HepG2 (cell line): ENCODE results near the gene KSR1. TPM values are rescaled to one million over a fixed set of nuclear protein-coding genes. Genes with fewer than 3 reads are reported as not detected.

Experiments
- BCL6 ChIP-seq: IDR thresholded peaks from 2 replicates; pipeline ENCODE4 v1.6.1; 2016; ENCODE audit warnings: missing genetic modification reagents, missing compliant biosample characterization
- FOXA3 ChIP-seq: IDR thresholded peaks from 2 replicates; pipeline ENCODE4 v1.6.1; 2016; ENCODE audit warnings: missing genetic modification reagents, missing compliant biosample characterization
- FOXP1 ChIP-seq, 2 experiments: fragments of 450-650 bp in 1 of 2; IDR thresholded peaks; 2 replicates each; pipeline ENCODE4 v1.6.1; 2017 to 2018; ENCODE audit warnings: antibody characterized with exemption in 1 of 2
- RAD21 ChIP-seq: fragments of 450-650 bp; formaldehyde crosslinking; IDR thresholded peaks from 2 replicates; pipeline ENCODE4 v1.5.0; 2020; ENCODE audit warnings: mild to moderate bottlenecking
- RARA ChIP-seq: IDR thresholded peaks from 2 replicates; pipeline ENCODE4 v1.6.1; 2016; ENCODE audit warnings: missing genetic modification reagents, missing compliant biosample characterization
- RXRA ChIP-seq: sonication (generic); formaldehyde crosslinking; IDR thresholded peaks from 2 replicates; pipeline ENCODE4 v1.5.1; 2020; ENCODE audit warnings: missing genetic modification reagents
- SAP130 ChIP-seq: IDR thresholded peaks from 2 replicates; pipeline ENCODE4 v1.6.1; 2016; ENCODE audit warnings: low read depth
- SMC3 ChIP-seq: IDR thresholded peaks from 2 replicates; pipeline ENCODE4 v1.6.1; 2011; ENCODE audit warnings: low read length, improper control_type of control experiment
- STAG1 ChIP-seq: sonication (generic); formaldehyde crosslinking; IDR thresholded peaks from 2 replicates; pipeline ENCODE4 v1.4.0; 2020; ENCODE audit warnings: missing genetic modification reagents
- ZFP82 ChIP-seq: sonication (generic); formaldehyde crosslinking; IDR thresholded peaks from 2 replicates; pipeline ENCODE4 v1.5.1; 2020; ENCODE audit warnings: mild to moderate bottlenecking, missing genetic modification reagents, borderline replicate concordance
- ZFP91 ChIP-seq: sonication (generic); formaldehyde crosslinking; IDR thresholded peaks from 2 replicates; pipeline ENCODE4 v1.9.0; 2022; ENCODE audit warnings: missing genetic modification reagents, mild to moderate bottlenecking, borderline replicate concordance
- ZNF138 ChIP-seq: sonication (generic); formaldehyde crosslinking; IDR thresholded peaks from 2 replicates; pipeline ENCODE4 v1.5.0; 2020; ENCODE audit warnings: mild to moderate bottlenecking, low read depth, missing genetic modification reagents
- ZNF563 ChIP-seq: sonication (generic); formaldehyde crosslinking; IDR thresholded peaks from 2 replicates; pipeline ENCODE4 v1.8.0; 2022; ENCODE audit warnings: mild to moderate bottlenecking, moderate library complexity, missing genetic modification reagents
- ZNF687 ChIP-seq: sonication (generic); formaldehyde crosslinking; IDR thresholded peaks from 2 replicates; pipeline ENCODE4 v1.5.1; 2020; ENCODE audit warnings: mild to moderate bottlenecking, missing genetic modification reagents, moderate library complexity
- polyA plus RNA-seq, 8 experiments: library from polyadenylated mRNA; depleted of rRNA in 3 of 8; stranded (reverse) in 7 of 8; unstranded in 1 of 8; fragments of >200 nt; fragmentation: Illumina TruSeq in 4 of 8; extraction: Trizol in 4 of 8; gene quantifications; 2 replicates each; pipeline versions ENCODE4 v1.2.1 to v1.2.3, GENCODE V29; 2011 to 2016; ENCODE audit warnings: low read depth in 4 of 8, missing spikeins in 1 of 8, mixed read lengths in 1 of 8; ENCODE audit not compliant: insufficient read depth in 1 of 8
- total RNA-seq, 5 experiments: library from RNA; depleted of rRNA; stranded (reverse); fragments of >200 nt; fragmentation: Illumina TruSeq; extraction: Trizol; gene quantifications; 2 replicates each; pipeline ENCODE4 v1.2.3, GENCODE V29; 2016; ENCODE audit warnings: low read depth in 1 of 5
- TF ChIP-seq, protein P1 (sequence below): IDR thresholded peaks from 2 replicates; pipeline ENCODE4 v1.6.1; 2016; ENCODE audit warnings: low read depth, borderline replicate concordance
- TF ChIP-seq, protein P2 (sequence below): sonication (generic); formaldehyde crosslinking; IDR thresholded peaks from 2 replicates; pipeline ENCODE4 v1.8.1; 2023; ENCODE audit warnings: mild to moderate bottlenecking, inconsistent platforms, moderate library complexity, missing genetic modification reagents, borderline replicate concordance
- TF ChIP-seq, protein P3 (sequence below): sonication (generic); formaldehyde crosslinking; IDR thresholded peaks from 2 replicates; pipeline ENCODE4 v1.5.0; 2020; ENCODE audit warnings: mild to moderate bottlenecking, missing genetic modification reagents, moderate library complexity
- TF ChIP-seq, protein P4 (sequence below): sonication (generic); formaldehyde crosslinking; IDR thresholded peaks from 2 replicates; pipeline ENCODE4 v1.5.1; 2020; ENCODE audit warnings: missing genetic modification reagents, mild to moderate bottlenecking, borderline replicate concordance

Gene KSR1
- total and polyA plus RNA-seq, 2 of the 13 experiments (the other 11 are each of a cell fraction or from before 2014, with no cell fraction given): 10.1 to 16.6 TPM

GRCh38 chr17:27609611-27610303 lies 153.5 kb downstream of the KSR1 start (continued):
- TF ChIP-seq, protein P1, sequence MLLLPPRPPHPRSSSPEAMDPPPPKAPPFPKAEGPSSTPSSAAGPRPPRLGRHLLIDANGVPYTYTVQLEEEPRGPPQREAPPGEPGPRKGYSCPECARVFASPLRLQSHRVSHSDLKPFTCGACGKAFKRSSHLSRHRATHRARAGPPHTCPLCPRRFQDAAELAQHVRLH (CRISPR knock-in tag): no peak
- TF ChIP-seq RAD21: peak; percentile 61
- TF ChIP-seq FOXP1 (IDR thresholded peaks at IDR 0.05): no peak
- TF ChIP-seq FOXP1 (CRISPR knock-in tag; IDR thresholded peaks at IDR 0.05): 0 out of 2 replicates have a peak, but pooled peaks have one; percentile 5
- peak; percentile 31; the same call in 1 of the 2 replicates for TF ChIP-seq ZFP91 (CRISPR knock-in tag)
- peak; percentile 43; the same call in 1 of the 2 replicates for TF ChIP-seq FOXA3 (CRISPR knock-in tag)
- TF ChIP-seq, protein P2, sequence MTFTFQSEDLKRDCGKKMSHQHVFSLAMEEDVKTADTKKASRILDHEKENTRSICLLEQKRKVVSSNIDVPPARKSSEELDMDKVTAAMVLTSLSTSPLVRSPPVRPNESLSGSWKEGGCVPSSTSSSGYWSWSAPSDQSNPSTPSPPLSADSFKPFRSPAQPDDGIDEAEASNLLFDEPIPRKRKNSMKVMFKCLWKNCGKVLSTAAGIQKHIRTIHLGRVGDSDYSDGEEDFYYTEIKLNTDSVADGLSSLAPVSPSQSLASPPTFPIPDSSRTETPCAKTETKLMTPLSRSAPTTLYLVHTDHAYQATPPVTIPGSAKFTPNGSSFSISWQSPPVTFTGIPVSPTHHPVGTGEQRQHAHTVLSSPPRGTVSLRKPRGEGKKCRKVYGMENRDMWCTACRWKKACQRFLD (CRISPR knock-in tag): no peak
- no peak for TF ChIP-seq ZFP82 (CRISPR knock-in tag)
- TF ChIP-seq, protein P3, sequence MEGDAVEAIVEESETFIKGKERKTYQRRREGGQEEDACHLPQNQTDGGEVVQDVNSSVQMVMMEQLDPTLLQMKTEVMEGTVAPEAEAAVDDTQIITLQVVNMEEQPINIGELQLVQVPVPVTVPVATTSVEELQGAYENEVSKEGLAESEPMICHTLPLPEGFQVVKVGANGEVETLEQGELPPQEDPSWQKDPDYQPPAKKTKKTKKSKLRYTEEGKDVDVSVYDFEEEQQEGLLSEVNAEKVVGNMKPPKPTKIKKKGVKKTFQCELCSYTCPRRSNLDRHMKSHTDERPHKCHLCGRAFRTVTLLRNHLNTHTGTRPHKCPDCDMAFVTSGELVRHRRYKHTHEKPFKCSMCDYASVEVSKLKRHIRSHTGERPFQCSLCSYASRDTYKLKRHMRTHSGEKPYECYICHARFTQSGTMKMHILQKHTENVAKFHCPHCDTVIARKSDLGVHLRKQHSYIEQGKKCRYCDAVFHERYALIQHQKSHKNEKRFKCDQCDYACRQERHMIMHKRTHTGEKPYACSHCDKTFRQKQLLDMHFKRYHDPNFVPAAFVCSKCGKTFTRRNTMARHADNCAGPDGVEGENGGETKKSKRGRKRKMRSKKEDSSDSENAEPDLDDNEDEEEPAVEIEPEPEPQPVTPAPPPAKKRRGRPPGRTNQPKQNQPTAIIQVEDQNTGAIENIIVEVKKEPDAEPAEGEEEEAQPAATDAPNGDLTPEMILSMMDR (CRISPR knock-in tag): peak; percentile 78
- peak; percentile 91 for TF ChIP-seq RARA (CRISPR knock-in tag)
- 0 out of 2 replicates have a peak, but pooled peaks have one; percentile 29 for TF ChIP-seq SAP130 (CRISPR knock-in tag)
- TF ChIP-seq ZNF138 (CRISPR knock-in tag): no peak
- peak; percentile 67 for TF ChIP-seq STAG1
- TF ChIP-seq SMC3: peak; percentile 86
- TF ChIP-seq BCL6 (CRISPR knock-in tag): peak; percentile 99
- 0 out of 2 replicates have a peak, but pooled peaks have one; percentile 29 for TF ChIP-seq RXRA (CRISPR knock-in tag)
- TF ChIP-seq ZNF687 (CRISPR knock-in tag): peak; percentile 24; the same call in 1 of the 2 replicates
- TF ChIP-seq, protein P4, sequence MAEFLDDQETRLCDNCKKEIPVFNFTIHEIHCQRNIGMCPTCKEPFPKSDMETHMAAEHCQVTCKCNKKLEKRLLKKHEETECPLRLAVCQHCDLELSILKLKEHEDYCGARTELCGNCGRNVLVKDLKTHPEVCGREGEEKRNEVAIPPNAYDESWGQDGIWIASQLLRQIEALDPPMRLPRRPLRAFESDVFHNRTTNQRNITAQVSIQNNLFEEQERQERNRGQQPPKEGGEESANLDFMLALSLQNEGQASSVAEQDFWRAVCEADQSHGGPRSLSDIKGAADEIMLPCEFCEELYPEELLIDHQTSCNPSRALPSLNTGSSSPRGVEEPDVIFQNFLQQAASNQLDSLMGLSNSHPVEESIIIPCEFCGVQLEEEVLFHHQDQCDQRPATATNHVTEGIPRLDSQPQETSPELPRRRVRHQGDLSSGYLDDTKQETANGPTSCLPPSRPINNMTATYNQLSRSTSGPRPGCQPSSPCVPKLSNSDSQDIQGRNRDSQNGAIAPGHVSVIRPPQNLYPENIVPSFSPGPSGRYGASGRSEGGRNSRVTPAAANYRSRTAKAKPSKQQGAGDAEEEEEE (CRISPR knock-in tag): no peak
- TF ChIP-seq ZNF563 (CRISPR knock-in tag): 0 out of 2 replicates have a peak, but pooled peaks have one; percentile 34
